Measurements from ENCODE around the gene RMND5B.

- TF ChIP-seq POLR2A (IDR thresholded peaks at IDR 0.05; ENCODE audit: low read length) (no peak), GATA1 (IDR thresholded peaks at IDR 0.05; ENCODE audit: low read depth, low read length) (no peak)
These were observed 67.9 kb downstream of the RMND5B start for GRCh38 chr5:178198706-178199105.

All from erythroblast (primary cell).